ENCODE data around the gene TRNT1.

The TRNT1 gene

GRCh38 chr3:3178498-3179328, 52.0 kb downstream of the TRNT1 start:
- no peak for TF ChIP-seq TAF1 (IDR thresholded peaks at IDR 0.05; ENCODE audit: borderline replicate concordance, insufficient read depth, low read length)
- TF ChIP-seq SIN3A (IDR thresholded peaks at IDR 0.05; ENCODE audit: borderline replicate concordance, insufficient read depth, low read length), result no peak
- TF ChIP-seq, protein P1, sequence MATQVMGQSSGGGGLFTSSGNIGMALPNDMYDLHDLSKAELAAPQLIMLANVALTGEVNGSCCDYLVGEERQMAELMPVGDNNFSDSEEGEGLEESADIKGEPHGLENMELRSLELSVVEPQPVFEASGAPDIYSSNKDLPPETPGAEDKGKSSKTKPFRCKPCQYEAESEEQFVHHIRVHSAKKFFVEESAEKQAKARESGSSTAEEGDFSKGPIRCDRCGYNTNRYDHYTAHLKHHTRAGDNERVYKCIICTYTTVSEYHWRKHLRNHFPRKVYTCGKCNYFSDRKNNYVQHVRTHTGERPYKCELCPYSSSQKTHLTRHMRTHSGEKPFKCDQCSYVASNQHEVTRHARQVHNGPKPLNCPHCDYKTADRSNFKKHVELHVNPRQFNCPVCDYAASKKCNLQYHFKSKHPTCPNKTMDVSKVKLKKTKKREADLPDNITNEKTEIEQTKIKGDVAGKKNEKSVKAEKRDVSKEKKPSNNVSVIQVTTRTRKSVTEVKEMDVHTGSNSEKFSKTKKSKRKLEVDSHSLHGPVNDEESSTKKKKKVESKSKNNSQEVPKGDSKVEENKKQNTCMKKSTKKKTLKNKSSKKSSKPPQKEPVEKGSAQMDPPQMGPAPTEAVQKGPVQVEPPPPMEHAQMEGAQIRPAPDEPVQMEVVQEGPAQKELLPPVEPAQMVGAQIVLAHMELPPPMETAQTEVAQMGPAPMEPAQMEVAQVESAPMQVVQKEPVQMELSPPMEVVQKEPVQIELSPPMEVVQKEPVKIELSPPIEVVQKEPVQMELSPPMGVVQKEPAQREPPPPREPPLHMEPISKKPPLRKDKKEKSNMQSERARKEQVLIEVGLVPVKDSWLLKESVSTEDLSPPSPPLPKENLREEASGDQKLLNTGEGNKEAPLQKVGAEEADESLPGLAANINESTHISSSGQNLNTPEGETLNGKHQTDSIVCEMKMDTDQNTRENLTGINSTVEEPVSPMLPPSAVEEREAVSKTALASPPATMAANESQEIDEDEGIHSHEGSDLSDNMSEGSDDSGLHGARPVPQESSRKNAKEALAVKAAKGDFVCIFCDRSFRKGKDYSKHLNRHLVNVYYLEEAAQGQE (IDR thresholded peaks at IDR 0.05; ENCODE audit: insufficient read depth in 1 of 2, low read depth in 2 of 2, low read length in 2 of 2), result no peak
- TF ChIP-seq FOXP2 (optimal IDR thresholded peaks at IDR 0.05; ENCODE audit: borderline replicate concordance, extremely low read depth, extremely low read length, insufficient read depth), result no peak
- TF ChIP-seq POLR2AphosphoS5 (IDR thresholded peaks at IDR 0.05; ENCODE audit: low read depth, low read length), result no peak

GRCh38 chr3:3179407-3180094, 52.8 kb downstream of the TRNT1 start, which contains the start of gene CRBN:
Gene CRBN (minus strand): TSS chr3:3179691. CDS start chr3:3179687, 4 bp downstream.
- TF ChIP-seq, protein P1 (IDR thresholded peaks at IDR 0.05; ENCODE audit: insufficient read depth in 1 of 2, low read depth in 2 of 2, low read length in 2 of 2), result 0 out of 4 replicates have a peak, but pooled peaks of 1 of the 2 experiments have one; percentile 18
- TF ChIP-seq SIN3A (IDR thresholded peaks at IDR 0.05; ENCODE audit: borderline replicate concordance, insufficient read depth, low read length) (no peak), FOXP2 (optimal IDR thresholded peaks at IDR 0.05; ENCODE audit: borderline replicate concordance, extremely low read depth, extremely low read length, insufficient read depth) (peak; percentile 98), TAF1 (IDR thresholded peaks at IDR 0.05; ENCODE audit: borderline replicate concordance, insufficient read depth, low read length) (peak; percentile 47; the same call in 1 of the 2 replicates)

DNA sequence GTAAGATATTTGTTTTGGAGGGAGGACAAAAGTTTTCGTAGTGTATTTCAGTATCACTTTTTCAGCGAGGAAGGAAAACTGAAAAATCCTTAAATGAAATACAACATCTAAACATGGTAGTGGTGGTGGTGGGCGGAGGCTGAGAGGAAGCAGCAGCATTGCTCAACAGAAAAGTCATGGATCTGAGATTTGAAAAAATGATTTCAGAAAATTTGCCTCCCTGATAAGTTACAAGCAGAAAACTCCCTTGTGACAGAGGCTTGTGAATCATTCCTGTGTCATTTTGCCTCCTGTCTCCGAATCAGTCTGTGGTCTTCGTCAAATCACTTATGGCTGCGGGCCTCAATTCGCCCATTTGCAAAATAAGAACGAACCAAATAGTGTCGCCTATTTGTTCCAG, 53.7 kb downstream of the TRNT1 start:
- TF ChIP-seq TAF1 (IDR thresholded peaks at IDR 0.05; ENCODE audit: borderline replicate concordance, insufficient read depth, low read length) (no peak), POLR2AphosphoS5 (IDR thresholded peaks at IDR 0.05; ENCODE audit: low read depth, low read length) (no peak), FOXP2 (optimal IDR thresholded peaks at IDR 0.05; ENCODE audit: borderline replicate concordance, extremely low read depth, extremely low read length, insufficient read depth) (no peak), SIN3A (IDR thresholded peaks at IDR 0.05; ENCODE audit: borderline replicate concordance, insufficient read depth, low read length) (no peak)
- TF ChIP-seq, protein P1 (IDR thresholded peaks at IDR 0.05; ENCODE audit: insufficient read depth in 1 of 2, low read depth in 2 of 2, low read length in 2 of 2), result no peak

GRCh38 chr3:3184876-3185275, 58.1 kb downstream of the TRNT1 start:
- TF ChIP-seq FOXP2 (optimal IDR thresholded peaks at IDR 0.05; ENCODE audit: borderline replicate concordance, extremely low read depth, extremely low read length, insufficient read depth), result no peak
- TF ChIP-seq, protein P1 (IDR thresholded peaks at IDR 0.05; ENCODE audit: insufficient read depth in 1 of 2, low read depth in 2 of 2, low read length in 2 of 2), result no peak
- TF ChIP-seq SIN3A (IDR thresholded peaks at IDR 0.05; ENCODE audit: borderline replicate concordance, insufficient read depth, low read length), result no peak
- no peak for TF ChIP-seq POLR2AphosphoS5 (IDR thresholded peaks at IDR 0.05; ENCODE audit: low read depth, low read length)
- no peak for TF ChIP-seq TAF1 (IDR thresholded peaks at IDR 0.05; ENCODE audit: borderline replicate concordance, insufficient read depth, low read length)
